ENCODE data around the gene DNAJC1.

The DNAJC1 gene

DNA sequence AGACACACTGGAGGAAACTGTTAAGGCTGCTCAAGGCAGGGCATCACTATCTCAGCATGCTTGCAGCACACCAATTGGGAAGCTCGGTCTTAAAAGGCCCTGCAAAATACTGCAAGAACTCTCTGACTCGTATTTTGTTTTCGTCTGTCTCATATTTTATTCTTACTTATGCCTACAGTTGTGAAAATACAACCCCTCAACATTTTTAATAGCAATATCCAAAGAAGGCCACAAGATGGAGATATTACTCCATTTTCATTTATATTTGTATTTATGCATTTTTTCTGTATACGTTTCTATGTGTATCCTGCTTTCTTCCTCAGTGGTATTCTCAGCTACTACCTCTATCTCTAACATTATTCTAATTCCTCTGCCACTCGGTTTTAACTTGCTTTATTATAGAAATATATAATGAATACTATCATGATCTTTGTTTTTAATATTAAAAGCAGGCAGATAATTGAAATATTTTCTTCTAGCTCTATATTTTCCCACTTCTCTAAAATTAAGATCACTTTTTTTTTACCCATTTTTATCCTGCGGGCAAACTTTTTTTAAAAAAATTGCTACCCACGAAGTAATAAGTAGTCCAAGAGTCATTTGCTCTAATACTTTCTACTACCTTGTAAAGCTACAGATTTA is 10.0 kb downstream of the DNAJC1 start:
- peak; percentile 21 for DNase-seq (ENCODE audit: low spot score)
- in situ Hi-C loops (cut with MboI; ENCODE audit: low sequenced_read_pairs, unreplicated experiment): loop anchor here (25.0 kb wide), 1 partner anchor 569 kb away; no protein-coding TSS in a partner anchor
- peak; percentile 16 for TF ChIP-seq CTCF (IDR thresholded peaks at IDR 0.05; ENCODE audit: borderline replicate concordance, control extremely low read depth, extremely low read depth, insufficient read depth, missing control alignments)

DNA sequence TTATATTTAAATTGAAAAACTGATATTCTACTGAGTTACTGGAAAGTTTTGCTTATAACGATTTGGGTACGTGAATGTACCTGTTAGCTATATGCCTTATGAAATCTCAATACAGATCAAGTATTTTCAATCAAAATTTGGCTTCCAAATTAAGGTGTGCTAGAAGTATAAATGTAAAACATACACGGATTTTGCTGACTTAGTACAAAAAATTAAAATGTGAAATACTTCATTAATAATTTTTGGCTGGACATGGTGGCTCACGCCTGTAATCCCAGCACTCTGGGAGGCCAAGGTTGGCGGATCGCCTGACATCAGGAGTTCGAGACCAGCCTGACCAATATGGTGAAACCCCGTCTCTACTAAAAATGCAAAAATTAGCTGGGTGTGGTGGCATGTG is 11.7 kb downstream of the DNAJC1 start:
- TF ChIP-seq CTCF (IDR thresholded peaks at IDR 0.05; ENCODE audit: borderline replicate concordance, control extremely low read depth, extremely low read depth, insufficient read depth, missing control alignments): no peak
- in situ Hi-C loops (cut with MboI; ENCODE audit: low sequenced_read_pairs, unreplicated experiment): loop anchor here (25.0 kb wide), 1 partner anchor 571 kb away; no protein-coding TSS in a partner anchor
- DNase-seq (ENCODE audit: low spot score): no peak

DNA sequence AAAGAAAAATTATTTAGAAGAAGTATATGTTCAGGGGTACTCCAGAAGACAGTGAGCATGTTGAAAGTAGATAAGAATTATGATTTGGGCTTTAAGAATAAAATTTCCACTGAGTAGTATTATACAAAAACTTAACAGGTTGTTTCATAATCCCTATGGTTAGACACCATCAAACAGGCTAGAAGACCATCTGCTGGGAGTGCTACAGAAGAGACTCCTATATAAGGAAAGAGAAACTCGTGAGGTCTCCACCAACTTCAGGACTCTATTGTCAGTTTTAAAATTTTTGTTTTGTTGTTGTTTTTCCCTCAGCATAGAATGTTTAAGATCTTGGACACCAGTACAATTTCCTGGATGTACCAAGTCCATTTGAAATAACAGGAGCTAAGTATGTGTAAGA is 13.1 kb downstream of the DNAJC1 start:
- DNase-seq (ENCODE audit: low spot score): no peak
- in situ Hi-C loops (cut with MboI; ENCODE audit: low sequenced_read_pairs, unreplicated experiment): loop anchor here (25.0 kb wide), 1 partner anchor 572 kb away; no protein-coding TSS in a partner anchor
- no peak for TF ChIP-seq CTCF (IDR thresholded peaks at IDR 0.05; ENCODE audit: borderline replicate concordance, control extremely low read depth, extremely low read depth, insufficient read depth, missing control alignments)

- peak; percentile 45 for DNase-seq (ENCODE audit: low spot score)
- peak; percentile 51 for TF ChIP-seq CTCF (IDR thresholded peaks at IDR 0.05; ENCODE audit: borderline replicate concordance, control extremely low read depth, extremely low read depth, insufficient read depth, missing control alignments)
- in situ Hi-C loops (cut with MboI; ENCODE audit: low sequenced_read_pairs, unreplicated experiment): loop anchor here (25.0 kb wide), 1 partner anchor 573 kb away; no protein-coding TSS in a partner anchor
Measured at GRCh38 chr10:21989453-21990154, 13.9 kb downstream of the DNAJC1 start.

DNA sequence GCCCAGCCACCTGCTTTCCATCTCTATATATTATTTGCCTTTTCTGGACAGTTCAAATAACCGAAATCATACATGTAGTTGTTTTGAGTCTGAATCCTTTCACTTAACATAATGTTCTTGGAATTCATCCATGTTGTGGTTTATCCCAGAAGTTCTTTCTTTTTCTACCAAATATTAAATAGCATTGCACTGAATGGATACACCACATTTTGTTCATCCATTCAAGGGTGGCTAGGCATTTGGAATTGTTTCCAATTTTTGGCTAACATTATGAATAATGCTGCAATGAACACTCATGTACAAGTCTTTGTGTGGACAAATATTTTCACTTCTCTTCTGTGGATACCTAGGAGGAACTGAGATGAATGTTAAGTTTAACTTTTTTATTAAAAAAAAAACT is 18.0 kb downstream of the DNAJC1 start:
- in situ Hi-C loops (cut with MboI; ENCODE audit: low sequenced_read_pairs, unreplicated experiment): loop anchor here (25.0 kb wide), 1 partner anchor 577 kb away; no protein-coding TSS in a partner anchor
- DNase-seq (ENCODE audit: low spot score): no peak
- TF ChIP-seq CTCF (IDR thresholded peaks at IDR 0.05; ENCODE audit: borderline replicate concordance, control extremely low read depth, extremely low read depth, insufficient read depth, missing control alignments): no peak

DNA sequence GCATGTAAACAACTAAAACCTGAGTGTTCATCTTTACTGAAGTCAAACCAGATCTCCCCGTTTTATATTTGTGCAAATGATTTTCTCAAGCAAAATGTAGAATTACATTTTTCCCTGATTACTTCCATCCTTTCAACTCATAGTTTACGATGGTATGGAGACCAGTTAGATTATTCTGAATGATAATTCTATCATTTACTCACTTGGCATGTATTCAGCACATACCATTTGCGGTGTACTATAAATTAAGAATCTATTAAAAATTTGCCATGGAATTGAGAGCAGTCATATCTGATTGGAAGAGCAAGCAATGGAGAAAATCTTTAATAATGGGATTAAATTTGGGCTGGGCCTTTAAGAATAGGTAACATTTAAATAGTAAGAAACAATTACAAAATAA is 22.4 kb downstream of the DNAJC1 start:
- TF ChIP-seq CTCF (IDR thresholded peaks at IDR 0.05; ENCODE audit: borderline replicate concordance, control extremely low read depth, extremely low read depth, insufficient read depth, missing control alignments): no peak
- no peak for DNase-seq (ENCODE audit: low spot score)
- in situ Hi-C loops (cut with MboI; ENCODE audit: low sequenced_read_pairs, unreplicated experiment): loop anchor here (25.0 kb wide), 1 partner anchor 581 kb away; no protein-coding TSS in a partner anchor

Data from GM13976 (cell line).